Effector memory CD4-positive, alpha-beta T cell (primary cell): ENCODE results near the gene SEC62.

Experiments
- DNase-seq, 3 donors: peaks; one replicate each; pipeline ENCODE4 v3.0.0-alpha.2; 2020
- H3K27ac ChIP-seq: 2 replicates; pipeline ENCODE4 v1.7.0; 2013; ENCODE audit warnings: mild to moderate bottlenecking, low read length, moderate library complexity; ENCODE audit not compliant: insufficient read depth, poor library complexity, severe bottlenecking
- H3K27me3 ChIP-seq: replicated peaks from 2 replicates; pipeline ENCODE4 v1.7.0; 2013; ENCODE audit warnings: mild to moderate bottlenecking, low read length; ENCODE audit not compliant: insufficient read depth, control insufficient read depth, poor library complexity, severe bottlenecking
- H3K36me3 ChIP-seq: 2 replicates; pipeline ENCODE4 v1.7.0; 2013; ENCODE audit warnings: mild to moderate bottlenecking, low read length, moderate library complexity; ENCODE audit not compliant: control insufficient read depth, insufficient read depth
- H3K4me1 ChIP-seq: 2 replicates; pipeline ENCODE4 v1.7.0; 2013; ENCODE audit warnings: low read length, mild to moderate bottlenecking; ENCODE audit not compliant: control insufficient read depth, insufficient read depth, poor library complexity, severe bottlenecking
- H3K4me3 ChIP-seq: 2 replicates; pipeline ENCODE4 v1.7.0; 2013; ENCODE audit warnings: low read length, low read depth, mild to moderate bottlenecking; ENCODE audit not compliant: insufficient read depth, poor library complexity, severe bottlenecking
- H3K9me3 ChIP-seq: 2 replicates; pipeline ENCODE4 v1.7.0; 2013; ENCODE audit warnings: mild to moderate bottlenecking, low read length, moderate library complexity; ENCODE audit not compliant: control insufficient read depth

SEC62 gene

DNA sequence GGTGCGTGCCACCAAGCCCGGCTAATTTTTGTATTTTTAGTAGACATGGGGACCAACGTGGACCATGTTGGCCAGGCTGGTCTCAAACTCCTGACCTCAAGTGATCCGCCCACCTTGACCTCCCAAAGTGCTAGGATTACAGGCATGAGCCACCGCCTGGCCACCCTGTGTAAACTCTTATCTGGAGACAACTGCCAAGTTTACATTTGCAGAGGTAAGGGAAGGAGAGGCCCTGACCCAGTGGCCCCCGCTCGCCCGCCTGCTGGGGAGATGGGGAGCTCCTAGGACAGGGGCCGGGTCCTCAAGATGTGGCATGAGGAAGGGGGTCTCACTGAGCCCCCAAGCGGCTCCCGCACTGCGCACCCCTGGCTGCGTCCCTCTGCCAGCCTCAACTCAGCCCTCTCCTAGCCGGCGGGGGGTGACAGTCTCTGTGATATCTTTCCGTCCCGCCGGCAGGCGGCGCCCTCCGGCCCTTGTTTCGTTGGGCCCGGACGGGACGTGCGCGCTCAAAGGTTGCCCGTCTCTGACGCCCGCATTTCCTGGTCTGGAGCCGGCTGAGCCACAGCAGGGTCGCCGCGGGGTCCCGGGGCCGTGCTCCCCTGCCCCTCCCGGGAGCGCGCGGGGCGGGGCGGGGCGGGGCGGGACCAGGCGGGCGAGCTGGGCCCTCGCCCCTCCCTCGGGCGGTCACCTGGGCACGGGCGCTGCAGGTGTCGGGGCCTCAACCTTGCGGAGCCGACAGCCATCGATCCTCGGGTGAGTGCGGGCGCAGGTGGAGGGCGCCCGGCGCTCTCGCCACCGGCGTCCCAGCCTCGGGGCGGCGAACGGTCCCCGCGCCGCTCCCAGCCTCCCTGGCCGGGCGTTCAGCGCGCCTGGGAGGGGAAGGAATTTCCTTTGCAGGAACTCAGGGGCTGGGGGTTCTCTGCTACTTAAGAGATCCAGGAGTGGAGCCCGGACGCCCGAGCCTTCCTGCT, 71.1 kb downstream of the SEC62 start, which contains the start of gene GPR160:
GPR160 (plus strand) TSS at position 533 of the 971 bp plus-strand sequence. CDS start 45,978 bp downstream, outside the sequence.
- Histone ChIP-seq H3K4me1 (peaks cover 13% of the 10 kb centered on the region), H3K27ac (peak within 1 kb of the TSS; percentile 48), H3K36me3 (no peaks in the 10 kb centered on the region), H3K27me3 (no peaks in the 10 kb centered on the region), H3K9me3 (no peaks in the 10 kb centered on the region), H3K4me3 (peak within 1 kb of the TSS; percentile 79)
- DNase-seq, result peak; percentile 59 to 64 (median 64)

DNA sequence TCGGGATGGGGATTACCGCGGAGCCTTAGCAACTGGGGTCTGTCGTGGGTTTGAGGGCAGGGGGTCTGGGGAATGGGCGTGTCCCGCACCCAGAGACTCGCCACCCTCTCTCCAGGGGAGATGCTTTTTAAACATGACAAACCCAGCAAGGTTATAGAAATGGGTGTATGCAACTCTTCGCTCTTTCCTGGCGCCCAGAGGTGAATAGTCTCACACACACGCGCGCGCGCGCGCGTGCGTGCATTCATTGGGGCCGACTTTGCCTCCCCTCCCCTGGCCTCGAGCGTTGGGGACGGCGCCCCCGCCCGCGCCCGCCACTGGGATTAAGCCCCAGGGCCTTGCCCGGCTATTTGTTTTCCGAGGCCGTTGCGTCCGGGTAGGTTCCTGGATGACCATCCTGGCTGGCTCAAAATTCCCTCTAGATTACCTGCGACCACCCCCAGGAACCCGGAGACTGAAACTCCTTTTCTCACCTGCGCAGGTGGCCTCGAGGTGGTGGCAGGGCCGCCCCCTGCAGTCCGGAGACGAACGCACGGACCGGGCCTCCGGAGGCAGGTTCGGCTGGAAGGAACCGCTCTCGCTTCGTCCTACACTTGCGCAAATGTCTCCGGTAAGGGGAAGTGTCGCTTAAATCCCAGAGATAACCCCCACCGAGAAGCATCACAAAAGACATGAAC, 72.0 kb downstream of the SEC62 start:
- Histone ChIP-seq H3K36me3 (no peaks in the 10 kb centered on the region), H3K27ac (peak overlapping the region; percentile 48), H3K27me3 (no peaks in the 10 kb centered on the region), H3K4me1 (peaks cover 5% of the 10 kb centered on the region), H3K9me3 (no peaks in the 10 kb centered on the region), H3K4me3 (peak overlapping the region; percentile 79)
- DNase-seq, result peak in 1 of 3 donors; percentile 1

DNA sequence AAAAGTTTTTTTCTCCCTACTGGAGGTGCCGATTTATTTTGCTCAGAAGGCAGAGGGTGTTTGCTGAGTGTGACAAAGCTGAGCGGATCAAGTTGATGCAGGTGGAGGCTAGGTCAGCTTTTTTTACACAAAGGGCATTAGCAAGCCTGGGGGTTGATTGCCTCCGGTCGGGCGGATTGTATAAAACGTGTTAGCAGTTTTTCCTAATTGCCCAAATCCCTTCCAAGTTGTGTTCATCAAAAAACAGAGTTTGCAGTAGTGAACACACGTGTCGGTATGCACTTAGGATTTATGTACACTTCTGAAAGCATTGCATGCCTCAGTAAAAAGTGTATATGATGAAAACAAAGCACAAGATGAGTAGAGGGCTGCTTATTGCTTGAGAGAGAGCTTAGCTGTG, 73.8 kb downstream of the SEC62 start:
- no peak for DNase-seq
- Histone ChIP-seq H3K27ac (no peak overlapping the region), H3K4me1 (peaks cover 4% of the 10 kb centered on the region), H3K36me3 (no peaks in the 10 kb centered on the region), H3K27me3 (no peaks in the 10 kb centered on the region), H3K9me3 (no peaks in the 10 kb centered on the region), H3K4me3 (no peak overlapping the region)

DNA sequence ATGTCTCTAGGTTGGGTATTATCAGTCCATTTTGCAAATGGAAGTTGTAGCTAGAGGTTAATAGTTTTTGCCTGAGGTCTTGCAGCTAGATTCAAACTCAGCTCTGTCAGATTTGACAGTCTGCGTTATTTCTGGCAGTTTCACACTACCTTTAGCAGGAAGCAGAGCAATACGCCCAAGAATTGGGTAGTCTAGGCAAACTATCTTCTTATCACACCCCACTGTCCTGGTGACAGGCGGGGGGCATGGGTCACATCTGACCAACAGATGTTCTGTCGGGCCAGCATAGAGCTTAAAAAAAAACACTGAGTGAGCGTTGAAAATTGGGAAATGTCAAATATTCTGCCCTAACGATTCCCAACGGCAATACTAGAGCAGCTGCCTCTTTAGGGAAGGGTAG, 76.9 kb downstream of the SEC62 start:
- no peaks in the 10 kb centered on the region for H3K9me3 ChIP-seq

DNA sequence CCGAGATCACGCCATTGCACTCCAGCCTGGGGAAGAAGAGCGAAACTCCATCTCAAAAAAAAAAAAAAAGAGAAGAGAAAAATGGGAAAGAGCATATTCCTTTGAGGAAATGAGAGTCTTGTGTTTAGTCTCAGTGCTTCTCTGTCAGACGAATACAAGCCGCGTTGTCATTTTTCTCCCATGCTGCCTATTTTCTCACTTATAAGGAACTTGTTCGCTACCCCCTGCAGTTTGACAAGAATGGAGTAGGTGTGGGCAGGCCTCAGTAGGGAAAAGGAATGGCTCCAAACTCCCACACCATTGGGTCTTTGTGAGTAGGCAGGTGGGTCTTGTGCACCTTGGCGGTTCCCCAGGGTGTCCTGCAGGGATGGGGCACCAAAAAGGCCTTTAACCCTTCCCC, 77.7 kb downstream of the SEC62 start:
- Histone ChIP-seq H3K36me3 (no peaks in the 10 kb centered on the region), H3K9me3 (no peaks in the 10 kb centered on the region), H3K4me3 (no peak overlapping the region), H3K27ac (no peak overlapping the region), H3K4me1 (peaks cover 4% of the 10 kb centered on the region), H3K27me3 (no peaks in the 10 kb centered on the region)
- no peak for DNase-seq

More for the DNA sequence above, 76.9 kb downstream of the SEC62 start:
- H3K4me1 ChIP-seq, result peaks cover 4% of the 10 kb centered on the region
- H3K36me3 ChIP-seq, result no peaks in the 10 kb centered on the region
- no peak overlapping the region for H3K4me3 ChIP-seq
- DNase-seq, result no peak
- no peaks in the 10 kb centered on the region for H3K27me3 ChIP-seq
- H3K27ac ChIP-seq, result no peak overlapping the region

DNA sequence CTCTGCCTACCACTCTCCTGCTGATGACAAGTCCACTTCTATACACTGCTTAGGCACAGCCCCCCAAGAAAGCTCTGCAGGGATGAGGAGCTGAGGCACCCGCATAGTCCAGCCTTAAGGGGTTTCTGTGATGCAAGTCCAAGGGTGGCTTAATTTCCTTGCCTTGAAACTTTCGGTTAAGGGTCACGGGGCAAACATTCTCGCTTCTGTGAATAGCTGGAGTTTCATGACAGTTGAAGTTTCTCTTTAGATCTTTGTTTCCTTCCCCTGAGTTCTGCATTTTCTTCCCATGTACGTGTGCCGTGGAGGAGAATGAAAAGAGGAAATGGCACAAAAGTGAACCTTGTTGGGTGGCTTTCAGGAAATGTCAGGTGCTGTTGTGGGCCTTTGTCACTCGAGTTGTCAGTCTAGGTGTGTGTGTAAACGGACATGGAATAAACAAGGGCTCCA, 78.2 kb downstream of the SEC62 start:
- Histone ChIP-seq H3K27ac (no peak overlapping the region), H3K9me3 (no peaks in the 10 kb centered on the region)
- DNase-seq, result no peak

DNA sequence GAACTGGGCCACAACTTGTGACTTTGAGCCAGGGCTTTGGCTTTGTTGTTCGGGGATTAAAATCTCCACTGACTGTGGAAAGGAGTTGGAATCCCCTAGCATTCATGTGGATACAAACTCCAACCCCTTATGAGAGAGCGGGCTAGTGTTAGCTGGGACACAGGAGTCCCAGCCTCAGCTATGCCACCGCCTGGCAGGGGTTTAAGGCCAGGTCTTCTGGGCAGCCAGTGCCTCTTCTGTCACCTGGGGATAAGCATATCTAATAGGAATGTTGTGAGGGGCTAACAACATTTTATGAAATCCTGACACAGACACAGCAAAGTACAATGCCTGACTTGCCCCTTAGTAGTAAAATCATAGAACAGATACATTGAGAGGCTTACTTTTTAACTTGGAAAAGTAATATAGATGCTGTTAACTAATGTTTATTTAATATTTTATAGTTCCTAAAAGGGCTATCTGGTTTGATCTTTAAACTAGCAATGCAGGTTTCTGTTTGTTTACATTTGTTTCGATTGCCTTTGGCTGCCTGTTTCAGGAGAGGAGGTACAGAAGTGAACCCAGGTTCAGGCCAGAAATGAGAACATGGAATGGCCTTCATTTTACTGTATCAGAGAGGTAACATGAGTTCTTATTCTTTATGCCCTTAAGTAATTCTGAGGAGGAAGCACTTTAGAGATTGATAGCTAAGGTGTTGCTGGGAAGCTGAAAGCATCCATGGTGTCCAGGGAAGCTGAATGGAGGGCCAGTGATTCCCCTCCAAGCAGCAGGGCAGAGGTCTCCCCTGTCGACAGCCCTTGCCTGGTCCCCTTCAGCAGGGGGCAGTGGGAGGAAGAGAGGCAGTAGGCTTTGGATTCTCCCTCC, 79.9 kb downstream of the SEC62 start:
- H3K36me3 ChIP-seq, result no peaks in the 10 kb centered on the region
- H3K9me3 ChIP-seq, result no peaks in the 10 kb centered on the region
- H3K27me3 ChIP-seq, result no peaks in the 10 kb centered on the region
- DNase-seq, result no peak
- H3K4me1 ChIP-seq, result peaks cover 4% of the 10 kb centered on the region
- H3K27ac ChIP-seq, result no peak overlapping the region
- H3K4me3 ChIP-seq, result no peak overlapping the region

More for the DNA sequence above, 78.2 kb downstream of the SEC62 start:
- Histone ChIP-seq H3K36me3 (no peaks in the 10 kb centered on the region), H3K4me3 (no peak overlapping the region), H3K4me1 (peaks cover 4% of the 10 kb centered on the region), H3K27me3 (no peaks in the 10 kb centered on the region)

DNA sequence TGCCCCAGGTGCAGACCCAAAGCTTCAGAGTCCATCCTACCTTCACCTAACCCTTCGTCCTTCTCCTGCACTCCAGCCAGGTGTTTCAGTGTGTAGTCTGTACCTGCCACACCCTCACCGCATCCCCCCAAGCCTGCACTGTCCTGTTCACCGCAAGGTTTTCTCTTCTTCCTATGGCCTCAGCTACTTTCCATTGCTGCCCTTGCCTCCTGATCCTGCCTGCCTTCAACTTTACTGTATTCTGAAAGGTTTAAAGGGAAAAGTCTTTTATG, 80.5 kb downstream of the SEC62 start:
- H3K27ac ChIP-seq, result no peak overlapping the region
- no peaks in the 10 kb centered on the region for H3K9me3 ChIP-seq
- H3K4me1 ChIP-seq, result peaks cover 4% of the 10 kb centered on the region
- no peak overlapping the region for H3K4me3 ChIP-seq
- no peaks in the 10 kb centered on the region for H3K36me3 ChIP-seq
- no peak for DNase-seq
- H3K27me3 ChIP-seq, result no peaks in the 10 kb centered on the region
